Mesendoderm (in vitro differentiated cells): ENCODE data around the gene ATXN3.

Experiments used
- DNase-seq: peaks from one replicate; pipeline ENCODE4 v3.0.0; 2013
- H2AK5ac ChIP-seq: 2 replicates; pipeline ENCODE4 v1.6.1; 2013; ENCODE audit warnings: low read length, inconsistent platforms
- H2BK120ac ChIP-seq: 2 replicates; pipeline ENCODE4 v1.6.1; 2013; ENCODE audit warnings: low read depth, mild to moderate bottlenecking, low read length, moderate library complexity, mixed read lengths
- H2BK15ac ChIP-seq: replicated peaks from 2 replicates; pipeline ENCODE4 v1.6.1; 2013; ENCODE audit warnings: low read depth, mild to moderate bottlenecking, moderate library complexity
- H2BK5ac ChIP-seq: 2 replicates; pipeline ENCODE4 v1.6.1; 2013; ENCODE audit warnings: low read length, inconsistent platforms
- H3K18ac ChIP-seq: 2 replicates; pipeline ENCODE4 v1.6.1; 2013; ENCODE audit warnings: mild to moderate bottlenecking, low read length, mixed read lengths
- H3K23ac ChIP-seq: one replicate; pipeline ENCODE4 v1.6.1; 2013; ENCODE audit warnings: low read length
- H3K27ac ChIP-seq: 2 replicates; pipeline ENCODE4 v1.5.1; 2013; ENCODE audit warnings: low read depth, mild to moderate bottlenecking, inconsistent platforms, low read length, moderate library complexity
- H3K27me3 ChIP-seq: 2 replicates; pipeline ENCODE4 v1.6.1; 2013; ENCODE audit warnings: low read length, control low read depth, mild to moderate bottlenecking, inconsistent platforms; ENCODE audit not compliant: insufficient read depth, poor library complexity
- H3K36me3 ChIP-seq: 2 replicates; pipeline ENCODE4 v1.6.1; 2013; ENCODE audit warnings: low read length, inconsistent platforms; ENCODE audit not compliant: control insufficient read depth, insufficient read depth
- H3K4ac ChIP-seq: one replicate; pipeline ENCODE4 v1.6.1; 2013; ENCODE audit warnings: low read depth, mild to moderate bottlenecking, low read length, moderate library complexity
- H3K4me1 ChIP-seq: 2 replicates; pipeline ENCODE4 v1.6.1; 2013; ENCODE audit warnings: low read depth, low read length, inconsistent platforms; ENCODE audit not compliant: control insufficient read depth
- H3K4me2 ChIP-seq: 2 replicates; pipeline ENCODE4 v1.6.1; 2013; ENCODE audit warnings: low read length
- H3K4me3 ChIP-seq: 2 replicates; pipeline ENCODE4 v1.5.1; 2013; ENCODE audit warnings: mild to moderate bottlenecking, low read length
- H3K56ac ChIP-seq: one replicate; pipeline ENCODE4 v1.6.1; 2013; ENCODE audit warnings: low read length
- H3K79me1 ChIP-seq: 2 replicates; pipeline ENCODE4 v1.6.1; 2013; ENCODE audit warnings: low read length, inconsistent platforms
- H3K79me2 ChIP-seq: 2 replicates; pipeline ENCODE4 v1.6.1; 2013; ENCODE audit warnings: mild to moderate bottlenecking, low read length; ENCODE audit not compliant: control insufficient read depth, insufficient read depth
- H3K9ac ChIP-seq: 2 replicates; pipeline ENCODE4 v1.6.1; 2013; ENCODE audit warnings: low read length, inconsistent platforms
- H4K5ac ChIP-seq: one replicate; pipeline ENCODE4 v1.6.1; 2013; ENCODE audit warnings: low read length
- H4K8ac ChIP-seq: one replicate; pipeline ENCODE4 v1.6.1; 2013; ENCODE audit warnings: low read depth, mild to moderate bottlenecking, control low read depth, low read length, moderate library complexity
- WGBS: extraction: QIAGEN DNeasy Blood & Tissue Kit; methylation state at CpG from one replicate; pipeline ENCODE4 v1.1.7; 2013; ENCODE audit warnings: low lambda C conversion rate, missing lambda C conversion rate; ENCODE audit not compliant: insufficient coverage; ENCODE audit errors: extremely low coverage; 5-methylcytosine and 5-hydroxymethylcytosine counted together

The ATXN3 gene

GRCh38 chr14:92035890-92036289, 70.5 kb downstream of the ATXN3 start:
- no peak overlapping the region for H3K4me2 ChIP-seq
- no peak overlapping the region for H2BK5ac ChIP-seq
- no peak overlapping the region for H3K56ac ChIP-seq
- no peak overlapping the region for H4K8ac ChIP-seq
- WGBS: no CpG with 5 or more reads among the region's 1 CpG
- no peak overlapping the region for H3K4ac ChIP-seq
- H2BK120ac ChIP-seq: no peak overlapping the region
- H3K4me3 ChIP-seq: no peak overlapping the region
- H3K18ac ChIP-seq: no peak overlapping the region
- H3K27me3 ChIP-seq: no peaks in the 10 kb centered on the region
- no peaks in the 10 kb centered on the region for H3K36me3 ChIP-seq
- peaks cover 17% of the 10 kb centered on the region for H3K79me1 ChIP-seq
- H3K23ac ChIP-seq: no peak overlapping the region
- H3K9ac ChIP-seq: no peak overlapping the region
- no peak overlapping the region for H3K27ac ChIP-seq
- H4K5ac ChIP-seq: no peak overlapping the region
- no peak for DNase-seq
- H3K79me2 ChIP-seq: peaks cover 34% of the 10 kb centered on the region
- H2AK5ac ChIP-seq: no peak overlapping the region
- H3K4me1 ChIP-seq: peaks cover 7% of the 10 kb centered on the region
- no peak overlapping the region for H2BK15ac ChIP-seq

GRCh38 chr14:92033906-92034687, 72.3 kb downstream of the ATXN3 start:
- Histone ChIP-seq H3K23ac (no peak overlapping the region), H4K5ac (no peak overlapping the region), H3K4me3 (no peak overlapping the region), H3K79me1 (peaks cover 17% of the 10 kb centered on the region), H2BK120ac (no peak overlapping the region), H3K36me3 (no peaks in the 10 kb centered on the region), H4K8ac (no peak overlapping the region), H3K4ac (no peak overlapping the region), H3K27ac (no peak overlapping the region), H3K27me3 (no peaks in the 10 kb centered on the region), H3K56ac (no peak overlapping the region), H3K79me2 (peaks cover 30% of the 10 kb centered on the region), H2BK5ac (no peak overlapping the region), H3K9ac (no peak overlapping the region), H3K4me1 (peaks cover 3% of the 10 kb centered on the region), H3K18ac (no peak overlapping the region), H3K4me2 (no peak overlapping the region), H2AK5ac (no peak overlapping the region), H2BK15ac (no peak overlapping the region)
- no CpG with 5 or more reads among the region's 11 CpGs for WGBS
- no peak for DNase-seq

- Histone ChIP-seq H3K9ac (no peak overlapping the region), H3K56ac (no peak overlapping the region), H2AK5ac (no peak overlapping the region), H3K79me1 (peaks cover 17% of the 10 kb centered on the region), H3K23ac (no peak overlapping the region), H3K4ac (no peak overlapping the region), H2BK15ac (no peak overlapping the region), H2BK5ac (no peak overlapping the region), H2BK120ac (no peak overlapping the region), H3K79me2 (peaks cover 26% of the 10 kb centered on the region), H3K4me2 (no peak overlapping the region), H3K27me3 (no peaks in the 10 kb centered on the region), H3K4me3 (no peak overlapping the region), H3K27ac (no peak overlapping the region), H3K4me1 (peaks cover 3% of the 10 kb centered on the region), H3K36me3 (no peaks in the 10 kb centered on the region), H3K18ac (no peak overlapping the region), H4K5ac (no peak overlapping the region), H4K8ac (no peak overlapping the region)
- WGBS: no CpG with 5 or more reads among the region's 1 CpG
- DNase-seq: peak; percentile 21
Observed at GRCh38 chr14:92033433-92033832, 72.9 kb downstream of the ATXN3 start.

- Histone ChIP-seq H3K79me1 (no peaks in the 10 kb centered on the region), H3K27ac (no peak overlapping the region), H3K18ac (no peak overlapping the region), H3K4ac (no peak overlapping the region), H3K27me3 (no peaks in the 10 kb centered on the region), H3K56ac (no peak overlapping the region), H3K4me2 (no peak overlapping the region), H4K5ac (no peak overlapping the region), H4K8ac (no peak overlapping the region), H3K23ac (no peak overlapping the region), H2AK5ac (no peak overlapping the region), H2BK120ac (no peak overlapping the region), H3K4me1 (no peaks in the 10 kb centered on the region), H3K79me2 (no peaks in the 10 kb centered on the region), H3K9ac (no peak overlapping the region), H2BK5ac (no peak overlapping the region), H2BK15ac (no peak overlapping the region), H3K4me3 (no peak overlapping the region), H3K36me3 (no peaks in the 10 kb centered on the region)
- no CpG with 5 or more reads among the region's 21 CpGs for WGBS
- no peak for DNase-seq
Observed at GRCh38 chr14:92026548-92027190, 79.7 kb downstream of the ATXN3 start.

- Histone ChIP-seq H2AK5ac (no peak overlapping the region), H3K79me1 (no peaks in the 10 kb centered on the region), H3K27ac (no peak overlapping the region), H2BK15ac (no peak overlapping the region), H4K8ac (no peak overlapping the region), H3K9ac (no peak overlapping the region), H3K56ac (no peak overlapping the region), H3K79me2 (no peaks in the 10 kb centered on the region), H3K27me3 (no peaks in the 10 kb centered on the region), H3K23ac (no peak overlapping the region), H2BK120ac (no peak overlapping the region), H3K4me3 (no peak overlapping the region), H4K5ac (no peak overlapping the region), H2BK5ac (no peak overlapping the region), H3K18ac (no peak overlapping the region), H3K4me2 (no peak overlapping the region), H3K4ac (no peak overlapping the region), H3K36me3 (no peaks in the 10 kb centered on the region), H3K4me1 (no peaks in the 10 kb centered on the region)
- no peak for DNase-seq
- WGBS: no CpG with 5 or more reads among the region's 1 CpG
Observed at GRCh38 chr14:92022036-92022435, 84.3 kb downstream of the ATXN3 start.
